SJSA1 (cell line): ENCODE data around the gene RASSF5. TPM values are rescaled to one million over a fixed set of nuclear protein-coding genes. Genes with fewer than 3 reads are reported as not detected.

Source experiments
- DNase-seq, 2 experiments: peaks; one replicate each; pipeline ENCODE4 v3.0.0-alpha.2; 2015 to 2020; ENCODE audit warnings: low spot score in 2 of 2, low read depth in 1 of 2
- H3K27ac ChIP-seq: fragments of 250-450 bp; sonication (Bioruptor Pico); 2 replicates; pipeline ENCODE4 v1.5.1; 2020; ENCODE audit warnings: mild to moderate bottlenecking, moderate library complexity
- H3K27me3 ChIP-seq: fragments of 250-450 bp; sonication (Bioruptor Pico); replicated peaks from 2 replicates; pipeline ENCODE4 v1.5.1; 2020; ENCODE audit warnings: mild to moderate bottlenecking, moderate library complexity
- H3K36me3 ChIP-seq: fragments of 250-450 bp; sonication (Bioruptor Pico); 2 replicates; pipeline ENCODE4 v1.5.1; 2020; ENCODE audit warnings: mild to moderate bottlenecking
- H3K4me1 ChIP-seq: fragments of 250-450 bp; sonication (Bioruptor Pico); replicated peaks from 2 replicates; pipeline ENCODE4 v1.6.1; 2021; ENCODE audit warnings: mild to moderate bottlenecking
- H3K4me3 ChIP-seq: fragments of 250-450 bp; sonication (Bioruptor Pico); 2 replicates; pipeline ENCODE4 v1.5.1; 2020; ENCODE audit warnings: mild to moderate bottlenecking
- H3K9me3 ChIP-seq: fragments of 250-450 bp; sonication (Bioruptor Pico); replicated peaks from 2 replicates; pipeline ENCODE4 v1.5.1; 2020; ENCODE audit warnings: mild to moderate bottlenecking
- total RNA-seq: library from RNA; depleted of rRNA; stranded (reverse); fragments of >200 nt; shearing (Covaris generic); gene quantifications from 2 replicates; pipeline ENCODE4 v1.2.3, GENCODE V29; 2014

Gene RASSF5
- total RNA-seq, 1 experiment from 2014 or later: 2.7 TPM

- no peak overlapping the region for H3K4me3 ChIP-seq
Observed at GRCh38 chr1:206508956-206509355, 1.6 kb downstream of the RASSF5 start.

GRCh38 chr1:206509612-206510257 is 2.4 kb downstream of the RASSF5 start:
- no peak for DNase-seq
- no peak overlapping the region for H3K27ac ChIP-seq
- no peak overlapping the region for H3K4me3 ChIP-seq
- H3K27me3 ChIP-seq: no peaks in the 10 kb centered on the region
- H3K4me1 ChIP-seq: peaks cover 64% of the 10 kb centered on the region
- no peaks in the 10 kb centered on the region for H3K9me3 ChIP-seq
- no peaks in the 10 kb centered on the region for H3K36me3 ChIP-seq

More at GRCh38 chr1:206508956-206509355, 1.6 kb downstream of the RASSF5 start:
- H3K27ac ChIP-seq: no peak overlapping the region
- peaks cover 67% of the 10 kb centered on the region for H3K4me1 ChIP-seq
- DNase-seq: peak in 1 of 2 experiments; percentile 57
- H3K27me3 ChIP-seq: no peaks in the 10 kb centered on the region
- H3K9me3 ChIP-seq: no peaks in the 10 kb centered on the region
- H3K36me3 ChIP-seq: no peaks in the 10 kb centered on the region

- H3K27ac ChIP-seq: no peak overlapping the region
- no peaks in the 10 kb centered on the region for H3K36me3 ChIP-seq
- no peaks in the 10 kb centered on the region for H3K9me3 ChIP-seq
- no peak overlapping the region for H3K4me3 ChIP-seq
- peaks cover 58% of the 10 kb centered on the region for H3K4me1 ChIP-seq
- H3K27me3 ChIP-seq: no peaks in the 10 kb centered on the region
- no peak for DNase-seq
Observed at GRCh38 chr1:206510371-206510770, 3.0 kb downstream of the RASSF5 start.

- no peaks in the 10 kb centered on the region for H3K9me3 ChIP-seq
- no peak overlapping the region for H3K4me3 ChIP-seq
- no peak for DNase-seq
- H3K27me3 ChIP-seq: no peaks in the 10 kb centered on the region
- H3K27ac ChIP-seq: no peak overlapping the region
- peaks cover 52% of the 10 kb centered on the region for H3K4me1 ChIP-seq
- no peaks in the 10 kb centered on the region for H3K36me3 ChIP-seq
Observed at GRCh38 chr1:206511362-206512057, 4.2 kb downstream of the RASSF5 start.

GRCh38 chr1:206512058-206512850 is 4.9 kb downstream of the RASSF5 start:
- H3K9me3 ChIP-seq: no peaks in the 10 kb centered on the region
- no peaks in the 10 kb centered on the region for H3K27me3 ChIP-seq
- no peak overlapping the region for H3K4me3 ChIP-seq
- DNase-seq: no peak
- H3K4me1 ChIP-seq: peaks cover 47% of the 10 kb centered on the region
- H3K27ac ChIP-seq: no peak overlapping the region
- H3K36me3 ChIP-seq: no peaks in the 10 kb centered on the region

- no peaks in the 10 kb centered on the region for H3K27me3 ChIP-seq
- peaks cover 43% of the 10 kb centered on the region for H3K4me1 ChIP-seq
- no peaks in the 10 kb centered on the region for H3K9me3 ChIP-seq
- H3K27ac ChIP-seq: no peak overlapping the region
- no peak for DNase-seq
- no peak overlapping the region for H3K4me3 ChIP-seq
- no peaks in the 10 kb centered on the region for H3K36me3 ChIP-seq
Observed at GRCh38 chr1:206512851-206513180, 5.5 kb downstream of the RASSF5 start.

- Histone ChIP-seq H3K36me3 (no peaks in the 10 kb centered on the region), H3K27me3 (no peaks in the 10 kb centered on the region), H3K9me3 (no peaks in the 10 kb centered on the region), H3K4me1 (peaks cover 36% of the 10 kb centered on the region), H3K27ac (no peak overlapping the region), H3K4me3 (no peak overlapping the region)
- peak in 1 of 2 experiments; percentile 46 for DNase-seq
Observed at GRCh38 chr1:206513312-206514111, 6.2 kb downstream of the RASSF5 start.

GRCh38 chr1:206514813-206515387 is 7.6 kb downstream of the RASSF5 start:
- DNase-seq: no peak
- H3K4me1 ChIP-seq: peaks cover 27% of the 10 kb centered on the region
- H3K4me3 ChIP-seq: no peak overlapping the region
- no peak overlapping the region for H3K27ac ChIP-seq
- H3K36me3 ChIP-seq: no peaks in the 10 kb centered on the region
- no peaks in the 10 kb centered on the region for H3K27me3 ChIP-seq
- H3K9me3 ChIP-seq: no peaks in the 10 kb centered on the region

GRCh38 chr1:206516728-206516990 is 9.3 kb downstream of the RASSF5 start:
- H3K4me1 ChIP-seq: peaks cover 26% of the 10 kb centered on the region
- DNase-seq: no peak
- no peak overlapping the region for H3K4me3 ChIP-seq
- H3K27me3 ChIP-seq: no peaks in the 10 kb centered on the region
- no peak overlapping the region for H3K27ac ChIP-seq
- H3K9me3 ChIP-seq: no peaks in the 10 kb centered on the region
- no peaks in the 10 kb centered on the region for H3K36me3 ChIP-seq

- no peak for DNase-seq
- no peaks in the 10 kb centered on the region for H3K27me3 ChIP-seq
- peaks cover 15% of the 10 kb centered on the region for H3K4me1 ChIP-seq
- H3K36me3 ChIP-seq: no peaks in the 10 kb centered on the region
- no peak overlapping the region for H3K4me3 ChIP-seq
- no peaks in the 10 kb centered on the region for H3K9me3 ChIP-seq
- H3K27ac ChIP-seq: no peak overlapping the region
Observed at GRCh38 chr1:206517784-206518183, 10.5 kb downstream of the RASSF5 start.

GRCh38 chr1:206518206-206518605 is 10.9 kb downstream of the RASSF5 start:
- H3K4me1 ChIP-seq: peaks cover 11% of the 10 kb centered on the region
- no peak for DNase-seq
- no peak overlapping the region for H3K4me3 ChIP-seq
- no peaks in the 10 kb centered on the region for H3K9me3 ChIP-seq
- H3K27ac ChIP-seq: no peak overlapping the region
- no peaks in the 10 kb centered on the region for H3K27me3 ChIP-seq
- no peaks in the 10 kb centered on the region for H3K36me3 ChIP-seq

GRCh38 chr1:206518743-206519142 is 11.4 kb downstream of the RASSF5 start:
- Histone ChIP-seq H3K27me3 (no peaks in the 10 kb centered on the region), H3K4me1 (peaks cover 5% of the 10 kb centered on the region), H3K27ac (no peak overlapping the region), H3K4me3 (no peak overlapping the region), H3K9me3 (no peaks in the 10 kb centered on the region), H3K36me3 (no peaks in the 10 kb centered on the region)
- no peak for DNase-seq

GRCh38 chr1:206521127-206521526 is 13.8 kb downstream of the RASSF5 start:
- DNase-seq: no peak
- no peaks in the 10 kb centered on the region for H3K4me1 ChIP-seq
- H3K27me3 ChIP-seq: no peaks in the 10 kb centered on the region
- no peak overlapping the region for H3K4me3 ChIP-seq
- no peak overlapping the region for H3K27ac ChIP-seq
- H3K36me3 ChIP-seq: no peaks in the 10 kb centered on the region
- H3K9me3 ChIP-seq: no peaks in the 10 kb centered on the region
